Adrenal gland (tissue), 12 donors: ENCODE results near the gene NRDE2. TPM values are rescaled to one million over a fixed set of nuclear protein-coding genes. Genes with fewer than 3 reads are reported as not detected.

Experiments
- DNase-seq, 7 donors: peaks; one replicate each; pipeline ENCODE4 v3.0.0-alpha.2; 2019 to 2020
- H3K27ac ChIP-seq, 5 donors: fragments of 200-600 bp; sonication (generic) in 4 of 5; 1 replicate in 3 of 5; 2 replicates in 2 of 5; pipeline versions ENCODE4 v1.5.1 to v1.8.0; 2016 to 2020; ENCODE audit warnings: mild to moderate bottlenecking in 1 of 5
- H3K27me3 ChIP-seq: fragments of 200-600 bp; 2 replicates; pipeline ENCODE4 v1.8.0; 2021
- H3K36me3 ChIP-seq, 2 donors: fragments of 200-600 bp; replicated peaks in 1 of 2; 1 replicate in 1 of 2; 2 replicates in 1 of 2; pipeline versions ENCODE4 v1.5.1 to v1.8.0; 2018 to 2022
- H3K4me1 ChIP-seq, 2 donors: fragments of 200-600 bp; replicated peaks in 1 of 2; 1 replicate in 1 of 2; 2 replicates in 1 of 2; pipeline versions ENCODE4 v1.5.1 to v1.8.0; 2018 to 2021
- H3K4me3 ChIP-seq, 4 donors: fragments of 200-600 bp; sonication (generic) in 3 of 4; one replicate each; pipeline ENCODE4 v1.5.1; 2016 to 2018
- H3K9me3 ChIP-seq, 3 donors: fragments of 200-600 bp; sonication (generic) in 1 of 3; replicated peaks in 1 of 3; 1 replicate in 2 of 3; 2 replicates in 1 of 3; pipeline versions ENCODE4 v1.5.1 to v1.8.0; 2016 to 2021
- CTCF ChIP-seq, 6 experiments: fragments of 450-650 bp in 4 of 6; fragments of 200-600 bp in 2 of 6; sonication (generic) in 1 of 6; IDR thresholded peaks; 1 replicate in 5 of 6; 2 replicates in 1 of 6; pipeline versions ENCODE4 v1.5.1 to v1.8.0; 2016 to 2021; ENCODE audit warnings: antibody characterized with exemption in 6 of 6, mild to moderate bottlenecking in 2 of 6, moderate library complexity in 1 of 6
- POLR2A ChIP-seq, 2 donors: fragments of 450-650 bp; IDR thresholded peaks; one replicate each; pipeline ENCODE4 v1.6.1; 2017; ENCODE audit warnings: antibody characterized with exemption in 2 of 2, mild to moderate bottlenecking in 2 of 2, moderate library complexity in 1 of 2
- WGBS, 4 donors: extraction: QIAGEN DNeasy Blood & Tissue Kit in 2 of 4; methylation state at CpG; one replicate each; pipeline versions ENCODE4 v1.1.5 to v1.1.7; 2013 to 2017; 5-methylcytosine and 5-hydroxymethylcytosine counted together
- intact Hi-C, 2 donors: fragments of 100-400 bp; cut with DNase I; formaldehyde crosslinking; loops; one replicate each; pipeline versions ENCODE4 v1.14.1 to v1.15.0; 2022 to 2023
- polyA plus RNA-seq, 3 donors: library from polyadenylated mRNA; stranded (reverse); fragments of 200-250 nt in 2 of 3; fragments of 350-450 nt in 1 of 3; fragmentation: Illumina TruSeq in 1 of 3; extraction: RNeasy Lipid Tissue Mini Kit (QIAGEN cat#74804) in 1 of 3; gene quantifications; one replicate each; pipeline ENCODE4 v1.2.3, GENCODE V29; 2013 to 2014
- total RNA-seq, 9 donors: library from RNA; depleted of rRNA in 4 of 9; stranded (reverse); fragments of >200 nt in 4 of 9; fragments of 120-200 nt in 1 of 9; fragmentation: NEBNext Ultra II Directional in 1 of 9; extraction: Animal tissue kit (Norgen Biotek cat#: 25700) in 1 of 9; gene quantifications; one replicate each; pipeline versions ENCODE4 v1.1.0 to v1.2.4, GENCODE V29; 2013 to 2023
- donor health status: healthy with polysubstance abuse.
- donor health status: Bipolar disorder and iron deficiency.
- donor health status: DM: yes; HTN: yes; CAD: no.
- donor health status: DM: no; HTN: no; CAD: no.
- donor health status: DM: no; HTN: no; CAD: no.
- donor health status: DM: yes; HTN: yes; CAD: no.

NRDE2 gene
- total and polyA plus RNA-seq, 12 donors = 9.2 to 25.6 (median 16.4) TPM

GRCh38 chr14:90349739-90350138, 18.0 kb upstream of the NRDE2 start:
- DNase-seq = no peak
- WGBS, 4 donors = 52 to 59% (median 55%) methylated on average over 4 of the region's 4 CpGs
- no peaks in the 10 kb centered on the region for H3K4me1 ChIP-seq
- no peak for TF ChIP-seq CTCF (IDR thresholded peaks at IDR 0.05)
- no peaks in the 10 kb centered on the region for H3K27me3 ChIP-seq
- H3K9me3 ChIP-seq = no peaks in the 10 kb centered on the region
- no peak overlapping the region for H3K27ac ChIP-seq
- H3K36me3 ChIP-seq = no peaks in the 10 kb centered on the region
- intact Hi-C loops = no loop called here
- H3K4me3 ChIP-seq = no peak overlapping the region

DNA sequence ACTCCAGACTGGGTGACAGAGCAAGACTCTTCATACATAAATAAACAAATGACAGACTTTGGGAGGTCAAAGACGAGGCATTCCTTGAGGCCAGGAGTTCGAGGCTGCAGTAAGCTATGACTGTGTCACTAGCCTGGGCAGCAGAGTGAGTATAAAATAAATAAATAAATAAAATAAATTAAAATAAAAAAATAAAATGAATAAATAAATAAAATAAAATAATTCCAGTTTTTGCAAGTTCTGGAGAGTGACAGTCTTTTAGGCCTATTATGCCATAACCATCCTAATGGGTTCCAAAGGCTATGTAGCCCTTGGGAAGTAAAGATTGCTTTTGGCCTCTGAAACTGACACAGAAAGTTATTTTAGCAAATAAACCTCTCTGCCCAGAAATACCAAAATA, 16.5 kb upstream of the NRDE2 start:
- intact Hi-C loops = no loop called here
- Histone ChIP-seq H3K27ac (no peak overlapping the region), H3K27me3 (no peaks in the 10 kb centered on the region), H3K4me3 (no peak overlapping the region), H3K4me1 (no peaks in the 10 kb centered on the region), H3K36me3 (no peaks in the 10 kb centered on the region), H3K9me3 (no peaks in the 10 kb centered on the region)
- 83 to 91% (median 86%) methylated on average over 2 of the region's 2 CpGs for WGBS, 4 donors
- TF ChIP-seq CTCF (IDR thresholded peaks at IDR 0.05) = no peak
- no peak for TF ChIP-seq POLR2A (IDR thresholded peaks at IDR 0.05)
- DNase-seq = no peak

DNA sequence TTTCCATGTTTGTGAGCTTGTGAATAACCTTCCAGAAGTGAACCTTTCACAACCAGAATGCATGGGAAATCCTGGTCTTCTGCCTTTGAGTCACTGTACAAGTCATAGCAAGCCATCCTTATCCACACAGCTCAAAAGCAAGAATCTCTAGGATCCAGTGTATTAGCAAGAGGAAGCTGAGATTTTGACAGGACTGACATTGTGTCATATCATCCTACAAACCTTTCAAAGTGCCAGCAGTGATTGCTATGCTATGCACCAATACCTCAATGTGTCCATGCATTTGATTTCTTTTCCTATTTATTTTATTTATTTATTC, 13.5 kb upstream of the NRDE2 start:
- no peak for DNase-seq
- TF ChIP-seq POLR2A (IDR thresholded peaks at IDR 0.05) = no peak
- TF ChIP-seq CTCF (IDR thresholded peaks at IDR 0.05) = no peak
- no peaks in the 10 kb centered on the region for H3K36me3 ChIP-seq
- no peak overlapping the region for H3K27ac ChIP-seq
- H3K4me1 ChIP-seq = no peaks in the 10 kb centered on the region
- H3K9me3 ChIP-seq = no peaks in the 10 kb centered on the region
- intact Hi-C loops = no loop called here
- no peaks in the 10 kb centered on the region for H3K27me3 ChIP-seq
- no peak overlapping the region for H3K4me3 ChIP-seq

GRCh38 chr14:90344331-90345238, 12.8 kb upstream of the NRDE2 start:
- intact Hi-C loops = no loop called here
- whole genome bisulfite sequencing, 4 donors = 47 to 56% (median 53%) methylated on average over 10 of the region's 10 CpGs
- no peak for DNase-seq

More at GRCh38 chr14:90344331-90345238, 12.8 kb upstream of the NRDE2 start:
- TF ChIP-seq POLR2A (IDR thresholded peaks at IDR 0.05) = no peak
- no peak for TF ChIP-seq CTCF (IDR thresholded peaks at IDR 0.05)
- Histone ChIP-seq H3K27me3 (no peaks in the 10 kb centered on the region), H3K4me3 (no peak overlapping the region), H3K27ac (no peak overlapping the region), H3K4me1 (no peaks in the 10 kb centered on the region), H3K36me3 (no peaks in the 10 kb centered on the region), H3K9me3 (no peaks in the 10 kb centered on the region)
